NCI-H345 treated with DMSO at 0.1 percent for 48 hours (cell line): ENCODE measurements around the gene CD177.
A peak's percentile ranks its signal among the peaks of the same experiment; 100 is the strongest.
"Not testable (repeated sequence)": the region's sequence is repeated elsewhere in the genome, so short reads cannot be mapped to it uniquely, and the experiment has no call there.

Source experiments
- DNase-seq: peaks from one replicate; lab custom pipeline; 2025; ENCODE audit not compliant: unreplicated experiment; lab: John Stamatoyannopoulos, UW

Gene CD177

DNA sequence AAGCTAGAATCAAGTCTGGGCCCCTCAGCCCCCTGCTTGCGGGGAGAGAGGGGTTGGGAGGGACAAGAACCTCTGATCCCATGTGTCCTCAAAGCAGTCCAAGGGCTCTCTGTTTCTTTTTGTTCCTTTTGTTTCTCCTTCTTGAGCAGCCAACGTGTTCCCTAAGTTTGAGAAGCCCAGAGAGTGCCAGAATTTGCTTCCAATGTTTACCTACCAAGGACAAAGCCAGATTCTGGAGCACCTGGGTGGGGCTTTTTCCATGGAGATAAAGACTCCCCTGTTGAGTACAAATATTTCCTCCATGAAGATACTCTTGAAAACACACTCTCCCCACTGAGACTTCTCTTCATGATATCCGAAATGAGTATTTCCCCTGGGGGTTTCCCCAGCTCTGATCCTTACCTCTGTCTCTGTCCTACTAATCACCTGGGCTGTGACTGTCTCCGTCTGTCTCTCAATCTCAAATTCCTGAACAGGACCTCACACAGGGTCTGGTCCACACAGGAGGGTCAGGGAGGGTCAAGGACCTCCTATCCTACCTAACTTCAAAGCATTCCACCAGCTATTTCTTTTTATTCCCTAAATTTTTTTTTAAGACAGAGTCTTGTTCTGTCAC, 27.4 kb downstream of the CD177 start:
- DNase-seq, result no peak

DNA sequence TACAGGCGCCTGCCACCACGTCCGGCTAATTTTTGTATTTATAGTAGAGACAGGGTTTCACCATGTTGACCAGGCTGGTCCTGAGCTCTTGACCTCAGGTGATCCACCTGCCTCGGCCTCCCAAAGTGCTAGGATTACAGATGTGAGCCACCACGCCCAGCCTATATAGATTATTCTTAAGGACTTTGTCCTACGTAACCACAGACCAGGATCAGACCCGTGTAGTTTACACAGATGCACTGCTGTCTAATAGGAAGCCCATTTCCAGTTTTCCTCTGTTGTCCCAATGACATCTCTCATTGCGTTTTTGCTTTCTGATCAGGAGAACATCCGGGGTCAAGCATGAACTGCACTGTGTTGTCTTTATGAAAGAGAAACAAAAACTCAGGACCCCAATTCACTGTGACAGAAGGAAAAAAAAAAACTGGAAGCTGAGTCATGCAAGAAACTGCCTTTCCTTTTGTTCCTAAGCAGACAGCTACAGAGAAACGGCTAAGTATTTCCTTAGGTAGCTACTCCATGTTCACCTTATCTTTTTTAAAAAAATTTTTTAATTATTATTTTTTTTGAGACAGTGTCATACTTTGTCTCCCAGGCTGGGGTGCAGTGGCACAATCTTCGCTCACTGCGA, 29.2 kb downstream of the CD177 start:
- not testable (repeated sequence) for DNase-seq

DNA sequence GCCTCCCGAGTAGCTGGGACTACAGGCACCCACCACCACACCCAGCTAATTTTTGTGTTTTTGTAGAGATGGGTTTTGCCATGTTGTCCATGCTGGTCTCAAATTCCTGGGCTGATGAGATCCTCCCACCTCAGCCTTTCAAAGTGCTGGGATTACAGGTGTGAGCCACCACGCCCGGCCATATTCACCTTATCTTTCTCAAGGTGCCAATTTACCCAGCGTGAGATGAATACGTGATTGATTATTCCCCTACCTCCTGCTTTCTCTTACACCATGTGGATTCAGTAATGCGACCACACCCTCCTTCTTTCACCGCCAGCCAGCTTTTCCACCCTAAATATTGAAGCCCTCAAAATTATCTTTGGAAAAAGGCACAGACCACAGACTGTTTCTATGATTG, 29.8 kb downstream of the CD177 start:
- DNase-seq, result not testable (repeated sequence)

DNA sequence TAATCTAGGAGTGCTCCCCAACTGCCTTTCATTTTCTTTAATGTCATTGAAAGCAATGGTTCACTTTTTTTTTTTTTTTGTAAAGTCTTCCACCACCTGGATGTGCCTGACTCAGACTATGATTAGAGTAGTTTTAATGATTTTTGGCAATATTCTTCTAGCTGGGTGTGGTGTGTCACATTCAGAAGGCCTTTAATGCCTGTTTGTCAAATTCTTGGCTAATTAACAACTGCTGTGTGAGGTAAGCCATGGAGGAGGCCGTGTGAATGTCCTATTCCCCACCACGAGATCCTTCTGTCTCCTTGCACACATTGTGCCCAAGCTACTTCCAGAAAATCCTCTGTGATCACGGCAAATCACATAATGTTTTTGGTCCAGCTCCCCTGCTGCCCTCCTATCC, 30.3 kb downstream of the CD177 start:
- DNase-seq, result not testable (repeated sequence)

DNA sequence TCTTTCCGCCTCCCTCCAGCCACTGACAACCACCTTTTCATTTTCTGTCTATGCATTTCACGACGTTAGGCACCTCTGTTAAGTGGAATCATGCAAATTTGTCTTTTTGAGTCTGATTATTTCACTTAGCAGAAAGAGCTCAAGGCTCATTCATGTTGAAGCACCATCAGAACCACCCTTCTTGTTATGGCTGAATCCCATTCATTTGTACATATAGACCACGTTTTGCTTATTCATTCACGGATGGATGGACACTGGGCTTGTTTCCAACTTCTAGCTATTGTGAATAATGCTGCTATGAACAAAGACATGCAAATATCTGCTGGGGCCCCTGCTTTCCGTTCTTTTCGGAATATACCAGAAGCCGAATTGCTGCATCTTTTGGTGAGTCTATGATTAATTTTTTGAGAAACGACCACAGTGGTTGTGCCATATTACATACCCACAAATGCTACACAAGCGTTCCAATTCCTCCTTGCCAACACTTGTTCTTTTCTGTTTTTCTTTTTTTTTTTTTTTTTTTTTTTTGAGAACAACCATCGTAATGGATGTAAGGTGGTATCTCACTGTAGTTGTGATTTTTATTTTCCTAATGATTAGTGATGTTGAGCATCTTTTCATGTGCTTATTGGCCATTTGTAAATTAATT, 37.5 kb downstream of the CD177 start:
- DNase-seq, result peak; percentile 65

DNA sequence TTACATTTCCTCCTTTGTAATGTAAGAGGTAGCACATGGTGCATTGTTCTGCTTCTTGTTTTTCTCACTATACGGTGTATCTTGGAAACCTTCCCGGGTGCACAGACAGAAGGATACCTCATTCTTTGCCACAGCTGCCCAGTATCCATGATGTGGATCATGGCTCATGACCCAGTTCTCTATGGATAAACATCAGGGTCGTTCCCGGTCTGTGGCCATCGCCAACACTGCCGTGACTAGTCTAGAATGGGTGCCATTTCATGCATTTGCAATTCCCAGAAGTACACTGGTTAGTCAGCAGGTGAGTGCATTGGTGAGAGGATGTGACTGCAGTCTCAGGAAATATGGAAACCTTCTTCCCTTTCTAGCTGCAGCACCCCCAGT, 38.1 kb downstream of the CD177 start:
- not testable (repeated sequence) for DNase-seq

DNA sequence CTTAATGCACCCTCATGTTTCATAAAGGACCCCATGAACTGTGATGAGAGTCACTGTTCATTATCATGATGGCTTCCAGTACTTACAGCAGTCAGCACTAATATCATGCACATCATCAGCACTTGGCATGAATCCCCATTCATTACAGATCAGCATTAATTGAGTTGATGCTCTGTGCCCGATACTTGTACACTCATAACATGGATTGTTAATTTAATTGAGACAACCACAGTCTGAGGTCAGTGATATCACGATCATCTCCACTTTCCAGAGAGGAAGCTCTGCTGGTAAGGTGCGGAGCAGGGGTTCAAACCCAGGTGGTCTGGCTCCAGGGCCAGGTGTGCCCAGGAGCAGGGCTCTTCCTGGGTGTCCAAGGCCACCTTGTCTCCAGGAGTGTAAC, 40.0 kb downstream of the CD177 start:
- DNase-seq, result not testable (repeated sequence)

DNA sequence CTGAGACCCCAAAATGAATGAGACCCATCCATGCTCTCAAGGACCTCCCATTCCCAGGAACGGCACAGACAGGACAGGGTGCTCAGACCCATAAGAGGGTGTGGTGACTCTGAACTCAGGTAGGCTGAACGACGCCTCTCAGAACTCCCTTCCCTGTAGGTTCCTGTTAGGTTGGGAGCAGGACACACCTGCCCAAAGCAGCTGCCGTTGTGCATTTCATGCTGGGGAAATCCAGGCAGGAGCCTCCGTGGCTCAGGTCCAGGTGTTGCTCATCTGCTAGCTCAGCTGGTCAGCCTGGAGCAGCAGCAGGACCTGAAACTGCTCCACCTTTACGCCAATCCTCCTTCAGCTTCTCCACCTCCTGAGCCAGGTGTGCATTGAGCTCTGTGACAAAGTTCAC, 42.1 kb downstream of the CD177 start:
- DNase-seq, result no peak

DNA sequence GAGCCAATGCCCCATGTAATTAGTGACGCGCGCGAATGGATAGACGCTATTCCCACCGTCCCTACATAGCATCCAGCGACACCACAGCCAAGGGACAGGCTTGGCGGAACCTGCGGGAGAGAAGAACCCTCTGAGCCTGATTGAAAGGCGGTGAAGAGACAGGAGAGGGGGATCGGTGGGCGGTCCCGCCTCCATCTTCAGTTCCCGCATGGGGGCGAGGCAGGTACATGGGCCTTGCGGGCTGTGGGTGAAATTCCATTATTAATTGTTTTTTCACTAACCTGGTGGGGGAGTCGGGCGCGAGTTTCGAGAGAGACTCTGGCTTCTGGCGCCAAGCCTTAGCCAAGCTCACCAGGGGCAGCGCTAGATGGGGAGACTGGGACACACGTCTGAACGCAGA, 52.8 kb downstream of the CD177 start:
- DNase-seq, result no peak

DNA sequence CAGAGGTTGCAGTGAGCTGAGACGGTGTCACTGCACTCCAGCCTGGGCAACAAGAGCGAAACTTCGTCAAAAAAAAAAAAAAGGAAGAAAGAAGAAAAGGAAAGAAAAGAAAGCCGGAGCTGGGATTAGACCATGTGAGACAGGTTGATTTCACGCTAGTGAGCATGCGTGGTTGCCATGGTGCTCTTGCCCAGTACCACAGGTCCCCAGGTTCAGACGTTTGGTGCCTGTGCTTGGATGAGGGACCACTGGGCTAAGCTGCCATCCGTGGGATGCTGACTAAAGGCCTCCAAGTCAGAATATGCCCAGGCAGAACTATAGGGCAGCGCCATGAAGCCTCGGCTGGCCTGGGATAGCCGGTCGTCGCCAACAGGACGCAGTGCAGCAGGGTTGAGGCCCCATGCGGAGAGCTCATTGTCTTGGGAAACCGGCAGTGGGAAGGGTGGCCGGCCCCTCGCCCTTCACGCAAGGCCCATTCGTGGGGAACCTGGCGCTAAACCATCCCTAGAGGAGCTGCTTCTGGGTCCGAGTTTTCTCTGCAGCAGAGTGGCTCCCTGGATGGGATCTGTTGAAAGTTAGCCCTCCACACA, 54.0 kb downstream of the CD177 start:
- no peak for DNase-seq

DNA sequence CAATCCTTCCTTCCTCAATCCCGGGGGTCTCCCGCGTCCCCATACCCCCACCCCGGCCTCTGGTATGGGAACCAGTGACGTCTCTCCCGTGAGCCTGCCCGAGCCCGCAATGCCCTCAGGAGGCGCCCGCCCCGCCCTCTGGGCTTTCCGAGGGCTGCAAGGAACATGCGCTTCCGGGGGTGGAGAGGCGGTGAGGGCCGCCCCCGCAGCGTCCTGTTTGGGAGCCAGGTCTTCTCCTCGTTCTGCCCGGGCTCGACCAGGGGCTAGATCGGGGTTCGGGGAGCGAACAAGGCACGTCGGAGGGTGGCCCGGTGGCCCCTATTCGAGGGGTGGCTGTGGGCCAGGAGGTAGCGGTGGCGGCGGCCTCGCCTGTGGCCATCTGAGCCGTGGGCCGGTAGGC, 54.6 kb downstream of the CD177 start:
- no peak for DNase-seq

DNA sequence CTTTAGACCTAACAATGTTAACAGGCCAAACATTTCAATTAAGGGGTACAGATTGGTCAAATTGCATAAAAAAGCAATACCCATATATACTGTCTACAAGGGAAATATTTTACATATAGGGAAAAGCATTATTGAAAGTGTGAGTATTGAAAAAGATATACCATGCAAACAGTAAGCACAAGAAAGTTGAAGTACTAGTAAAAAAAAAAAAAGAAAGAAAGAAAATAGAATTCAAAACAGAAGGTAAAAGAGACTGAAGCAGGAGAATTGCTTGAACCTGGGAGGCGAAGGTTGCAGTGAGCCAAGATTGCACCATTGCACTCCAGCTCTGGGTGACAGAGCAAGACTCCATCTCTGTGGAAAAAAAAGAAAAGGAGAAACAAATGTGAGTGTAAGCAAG, 55.9 kb downstream of the CD177 start:
- no peak for DNase-seq

DNA sequence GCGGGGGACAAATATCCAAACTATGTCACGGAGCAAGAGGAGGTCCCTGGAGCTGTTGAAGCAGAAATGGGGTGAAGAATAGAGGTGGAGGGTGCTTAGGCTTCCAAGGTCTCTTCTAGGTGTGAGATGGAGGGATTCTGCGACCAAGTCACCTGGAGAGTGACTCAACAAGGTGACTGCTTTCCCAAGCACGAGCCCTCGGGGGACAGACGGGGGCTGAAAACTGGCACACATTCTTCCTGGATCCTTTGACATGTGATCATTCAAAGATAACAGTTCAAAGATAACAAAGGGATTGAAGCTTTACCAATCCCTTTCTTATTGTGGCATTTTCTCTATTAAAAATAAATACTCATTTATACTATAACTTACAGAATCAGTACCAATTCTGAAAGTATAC, 59.0 kb downstream of the CD177 start:
- DNase-seq, result no peak
